Keratinocyte (primary cell): ENCODE results near the gene PRAMEF12. TPM values are rescaled to one million over a fixed set of nuclear protein-coding genes. Genes with fewer than 3 reads are reported as not detected.

ENCODE experiments used
- DNase-seq: peaks from one replicate; pipeline ENCODE4 v3.0.0-alpha.2; 2011; ENCODE audit warnings: low read depth, missing footprints, low spot score
- FAIRE-seq: peaks from 2 replicates; lab custom pipeline; 2011; peaks lifted over from hg19 to GRCh38; lab: Jason Lieb, UNC
- H2AFZ ChIP-seq: 2 replicates; pipeline ENCODE4 v1.6.0; 2012; ENCODE audit warnings: low read length, control low read depth, inconsistent platforms; ENCODE audit not compliant: control insufficient read depth
- H3K27ac ChIP-seq: 2 replicates; pipeline ENCODE4 v1.5.1; 2011; ENCODE audit warnings: low read length; ENCODE audit not compliant: control insufficient read depth, insufficient read depth
- H3K27me3 ChIP-seq: 3 replicates; pipeline ENCODE4 v1.6.0; 2011; ENCODE audit warnings: low read length; ENCODE audit not compliant: control insufficient read depth, insufficient read depth; ENCODE audit errors: extremely low read depth
- H3K36me3 ChIP-seq, 2 experiments: 2 replicates in 1 of 2; 3 replicates in 1 of 2; pipeline ENCODE4 v1.5.1; 2011; ENCODE audit warnings: low read length in 2 of 2, mild to moderate bottlenecking in 1 of 2; ENCODE audit not compliant: control insufficient read depth in 2 of 2, insufficient read depth in 2 of 2; ENCODE audit errors: extremely low read depth in 1 of 2
- H3K4me1 ChIP-seq: 3 replicates; pipeline ENCODE4 v1.5.1; 2011; ENCODE audit warnings: low read length; ENCODE audit not compliant: control insufficient read depth, insufficient read depth; ENCODE audit errors: extremely low read depth
- H3K4me2 ChIP-seq: 3 replicates; pipeline ENCODE4 v1.6.0; 2011; ENCODE audit warnings: low read depth, low read length; ENCODE audit not compliant: control insufficient read depth, insufficient read depth; ENCODE audit errors: extremely low read depth
- H3K4me3 ChIP-seq, 3 experiments: fragments of 200-600 bp in 1 of 3; sonication (generic) in 1 of 3; 2 replicates in 2 of 3; 3 replicates in 1 of 3; pipeline ENCODE4 v1.5.1; 2011 to 2016; ENCODE audit warnings: low read length in 3 of 3, mild to moderate bottlenecking in 3 of 3, control low read depth in 2 of 3, inconsistent platforms in 1 of 3, low read depth in 1 of 3, mixed read lengths in 1 of 3, mixed run types in 1 of 3, moderate library complexity in 1 of 3; ENCODE audit not compliant: control insufficient read depth in 2 of 3, insufficient read depth in 2 of 3; ENCODE audit errors: extremely low read depth in 1 of 3
- H3K79me2 ChIP-seq: 2 replicates; pipeline ENCODE4 v1.6.0; 2012; ENCODE audit warnings: low read length; ENCODE audit not compliant: control insufficient read depth, insufficient read depth
- H3K9ac ChIP-seq: 3 replicates; pipeline ENCODE4 v1.6.0; 2011; ENCODE audit warnings: low read length; ENCODE audit not compliant: control insufficient read depth, insufficient read depth; ENCODE audit errors: extremely low read depth
- H3K9me1 ChIP-seq: 3 replicates; pipeline ENCODE4 v1.6.0; 2011; ENCODE audit warnings: low read length; ENCODE audit not compliant: control insufficient read depth, insufficient read depth; ENCODE audit errors: extremely low read depth
- H3K9me3 ChIP-seq: 2 replicates; pipeline ENCODE4 v1.5.1; 2012; ENCODE audit warnings: low read depth, low read length; ENCODE audit not compliant: control insufficient read depth
- H4K20me1 ChIP-seq: 3 replicates; pipeline ENCODE4 v1.6.0; 2011; ENCODE audit warnings: low read length; ENCODE audit not compliant: control insufficient read depth, insufficient read depth; ENCODE audit errors: extremely low read depth
- EZH2 ChIP-seq: IDR thresholded peaks from one replicate; pipeline ENCODE4 v1.6.1; 2012; ENCODE audit warnings: inconsistent platforms, mild to moderate bottlenecking, low read length, moderate library complexity
- dilution Hi-C: fragments of 300-500 bp; cut with MboI; formaldehyde crosslinking; loops from one replicate; pipeline ENCODE4 v1.7.0; 2020; ENCODE audit warnings: low sequenced_read_pairs; ENCODE audit not compliant: extremely low pct_ligation_motif_present
- polyA plus RNA-seq, 5 experiments: library from polyadenylated mRNA; depleted of rRNA in 3 of 5; stranded (reverse) in 3 of 5; stranded (forward) in 1 of 5; unstranded in 1 of 5; fragments of >200 nt; gene quantifications; 1 replicate in 1 of 5; 2 replicates in 3 of 5; 3 replicates in 1 of 5; pipeline versions ENCODE4 v1.2.1 to v1.2.3, GENCODE V29; 2011 to 2012; ENCODE audit warnings: missing spikeins in 2 of 5, low read depth in 1 of 5, low replicate concordance in 1 of 5
- TF ChIP-seq, protein P1 (sequence below), 3 experiments: IDR thresholded peaks in 1 of 3; conservative IDR thresholded peaks in 1 of 3; optimal IDR thresholded peaks in 1 of 3; 2 replicates in 2 of 3; 3 replicates in 1 of 3; pipeline versions ENCODE3 to v1.5.1; 2011; ENCODE audit warnings: low read length in 3 of 3, mild to moderate bottlenecking in 3 of 3, moderate library complexity in 2 of 3, control low read depth in 1 of 3, inconsistent platforms in 1 of 3; ENCODE audit not compliant: insufficient read depth in 2 of 3; ENCODE audit errors: extremely low read depth in 1 of 3

PRAMEF12 gene
- polyA plus RNA-seq, 1 donor (not counting 4 experiments of a cell fraction or from before 2014, with no cell fraction given): not detected

DNA sequence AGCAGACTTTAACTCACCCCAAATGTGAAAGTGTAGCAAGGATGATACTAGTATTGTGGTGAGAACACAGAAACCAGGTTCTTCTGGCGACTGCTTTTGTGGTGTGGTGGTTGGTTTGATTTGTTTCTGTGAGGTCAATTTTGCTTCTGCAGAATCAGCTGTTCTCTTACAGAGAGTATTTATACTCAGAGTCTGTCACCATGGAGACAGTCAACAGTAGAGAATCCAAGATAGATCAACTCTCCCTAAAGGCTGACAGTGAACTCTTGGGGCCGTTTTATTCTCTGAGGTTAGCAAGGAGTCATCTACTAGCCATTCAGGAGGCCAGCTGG lies 27.6 kb upstream of the PRAMEF12 start, which contains the start of gene CFAP107:
TSS of gene CFAP107 (plus strand) at position 209 of the 332 bp plus-strand sequence. CDS start 231 bp downstream, outside the sequence.
- Histone ChIP-seq H3K27me3 (no peaks in the 10 kb centered on the region), H3K9ac (no peak within 1 kb of the TSS), H3K4me1 (no peaks in the 10 kb centered on the region), H3K27ac (no peak within 1 kb of the TSS), H4K20me1 (no peaks in the 10 kb centered on the region), H3K9me3 (no peaks in the 10 kb centered on the region), H3K36me3 (no peaks in the 10 kb centered on the region), H3K9me1 (no peaks in the 10 kb centered on the region), H3K4me3 (no peak within 1 kb of the TSS), H3K4me2 (no peak within 1 kb of the TSS), H2AFZ (no peak within 1 kb of the TSS), H3K79me2 (no peaks in the 10 kb centered on the region)
- no peak for TF ChIP-seq EZH2
- TF ChIP-seq, protein P1, sequence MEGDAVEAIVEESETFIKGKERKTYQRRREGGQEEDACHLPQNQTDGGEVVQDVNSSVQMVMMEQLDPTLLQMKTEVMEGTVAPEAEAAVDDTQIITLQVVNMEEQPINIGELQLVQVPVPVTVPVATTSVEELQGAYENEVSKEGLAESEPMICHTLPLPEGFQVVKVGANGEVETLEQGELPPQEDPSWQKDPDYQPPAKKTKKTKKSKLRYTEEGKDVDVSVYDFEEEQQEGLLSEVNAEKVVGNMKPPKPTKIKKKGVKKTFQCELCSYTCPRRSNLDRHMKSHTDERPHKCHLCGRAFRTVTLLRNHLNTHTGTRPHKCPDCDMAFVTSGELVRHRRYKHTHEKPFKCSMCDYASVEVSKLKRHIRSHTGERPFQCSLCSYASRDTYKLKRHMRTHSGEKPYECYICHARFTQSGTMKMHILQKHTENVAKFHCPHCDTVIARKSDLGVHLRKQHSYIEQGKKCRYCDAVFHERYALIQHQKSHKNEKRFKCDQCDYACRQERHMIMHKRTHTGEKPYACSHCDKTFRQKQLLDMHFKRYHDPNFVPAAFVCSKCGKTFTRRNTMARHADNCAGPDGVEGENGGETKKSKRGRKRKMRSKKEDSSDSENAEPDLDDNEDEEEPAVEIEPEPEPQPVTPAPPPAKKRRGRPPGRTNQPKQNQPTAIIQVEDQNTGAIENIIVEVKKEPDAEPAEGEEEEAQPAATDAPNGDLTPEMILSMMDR (optimal IDR thresholded peaks at IDR 0.05 in 1 of 3, IDR thresholded peaks at IDR 0.05 in 1 of 3, conservative IDR thresholded peaks at IDR 0.05 in 1 of 3; ENCODE audit: extremely low read depth in 1 of 3, insufficient read depth in 2 of 3, low read length in 3 of 3): no peak
- dilution Hi-C loops: no loop called here
- FAIRE-seq: no peak
- DNase-seq: no peak

DNA sequence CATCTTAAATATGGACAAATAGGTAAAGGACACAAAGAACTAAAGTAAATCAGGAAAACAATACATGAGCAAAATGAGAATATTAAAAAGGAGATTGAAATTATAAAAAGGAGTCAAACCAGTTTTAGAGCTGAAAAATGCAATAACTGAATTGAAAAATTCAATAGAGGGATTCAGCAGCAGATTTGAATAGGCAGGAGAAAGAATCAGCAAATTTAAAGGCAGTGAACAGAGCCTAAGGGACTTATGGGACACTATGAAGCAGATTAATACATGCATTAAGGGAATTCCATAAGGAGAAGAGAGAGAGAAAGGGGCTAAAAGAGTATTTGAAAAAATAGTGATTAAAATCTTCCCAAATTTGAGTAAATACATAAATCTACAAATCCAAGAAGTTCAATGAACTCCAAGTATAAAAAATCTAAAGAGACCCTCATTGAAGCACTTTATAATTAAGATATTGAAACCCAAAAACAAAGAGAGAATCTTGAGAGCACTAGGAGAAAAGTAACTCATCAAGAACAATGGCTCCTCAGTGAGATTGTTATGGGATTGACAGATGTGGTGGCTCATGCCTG lies 24.7 kb upstream of the PRAMEF12 start:
- DNase-seq: no peak
- Histone ChIP-seq H4K20me1 (no peaks in the 10 kb centered on the region), H3K4me3 (no peak overlapping the region), H3K79me2 (no peaks in the 10 kb centered on the region), H3K4me1 (no peaks in the 10 kb centered on the region), H3K9ac (no peak overlapping the region), H2AFZ (no peak overlapping the region), H3K4me2 (no peak overlapping the region), H3K27me3 (no peaks in the 10 kb centered on the region), H3K9me3 (no peaks in the 10 kb centered on the region), H3K9me1 (no peaks in the 10 kb centered on the region), H3K36me3 (no peaks in the 10 kb centered on the region), H3K27ac (no peak overlapping the region)
- no peak for FAIRE-seq
- dilution Hi-C loops: no loop called here
- TF ChIP-seq, protein P1 (optimal IDR thresholded peaks at IDR 0.05 in 1 of 3, IDR thresholded peaks at IDR 0.05 in 1 of 3, conservative IDR thresholded peaks at IDR 0.05 in 1 of 3; ENCODE audit: extremely low read depth in 1 of 3, insufficient read depth in 2 of 3, low read length in 3 of 3): no peak
- no peak for TF ChIP-seq EZH2
